ENCODE measurements around the gene ADK. TPM values are rescaled to one million over a fixed set of nuclear protein-coding genes. Genes with fewer than 3 reads are reported as not detected.

The ADK gene
- total and polyA plus RNA-seq, 2 of the 13 experiments (the other 11 are each of a cell fraction or from before 2014, with no cell fraction given), result 48.6 to 79.1 TPM

DNA sequence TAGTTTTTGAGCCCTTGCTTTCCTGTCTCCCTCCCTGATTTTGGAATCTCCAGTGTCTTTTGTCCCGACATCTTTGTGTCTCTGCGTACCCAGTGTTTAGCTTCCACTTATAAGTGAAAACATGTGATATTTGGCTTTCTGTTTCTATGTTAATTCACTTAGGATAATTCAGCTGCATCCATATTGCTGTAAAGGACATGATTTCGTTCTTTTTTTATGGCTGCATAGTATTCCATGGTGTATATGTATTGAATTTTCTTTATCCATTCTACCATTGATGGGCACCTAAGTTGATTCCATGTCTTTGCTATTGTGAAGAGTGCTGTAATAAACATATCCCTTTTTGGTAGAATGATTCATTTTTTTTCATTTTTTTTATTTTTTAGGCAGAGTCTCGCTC is 48.3 kb downstream of the ADK start:
- ChIA-PET POLR2A (no interaction called here), CTCF (ENCODE audit: low intra/inter-chr PET ratio, low total read pairs) (no interaction called here)
- no peak overlapping the region for H3K27ac ChIP-seq (ENCODE audit: extremely low read length, insufficient read depth, low read length)
- DNase-seq (ENCODE audit: low spot score) (no peak), FAIRE-seq (no peak), ATAC-seq (no peak)
- in situ Hi-C loops (cut with HindIII; ENCODE audit: extremely low pct_ligation_motif_present, low pct_unique_long_range_greater_than_20kb) (no loop called here), intact Hi-C loops (cut with micrococcal nuclease; ENCODE audit: unreplicated experiment) (no loop called here)
- H4K20me1 ChIP-seq (ENCODE audit: insufficient read depth, low read length), result no peaks in the 10 kb centered on the region
- no peaks in the 10 kb centered on the region for H3K27me3 ChIP-seq (ENCODE audit: control insufficient read depth in 1 of 2, insufficient read depth in 2 of 2, low read length in 2 of 2)
- H3K9me3 ChIP-seq (ENCODE audit: low read length), result no peaks in the 10 kb centered on the region
- TF ChIP-seq ZNF101 (CRISPR knock-in tag; IDR thresholded peaks at IDR 0.05; ENCODE audit: borderline replicate concordance, low read depth), result no peak
- TF ChIP-seq TGIF2 (CRISPR knock-in tag; IDR thresholded peaks at IDR 0.05), result no peak
- TF ChIP-seq RAD51 (IDR thresholded peaks at IDR 0.05; ENCODE audit: borderline replicate concordance), result no peak
- no TSS peak for BruUV-seq (replicated peaks)
- H3K4me2 ChIP-seq (ENCODE audit: low read depth, low read length), result no peak overlapping the region
- H3K4me1 ChIP-seq (ENCODE audit: insufficient read depth, low read length), result no peaks in the 10 kb centered on the region
- 96% methylated on average over 4 of the region's 4 CpGs for WGBS (ENCODE audit: low lambda C conversion rate)
- H3K4me3 ChIP-seq (replicated peaks in 1 of 3; ENCODE audit: insufficient read depth in 1 of 3, low read depth in 2 of 3, low read length in 3 of 3), result no peak overlapping the region
- no peak overlapping the region for H3K9ac ChIP-seq (ENCODE audit: insufficient read depth, low read depth, low read length)
- H3K79me2 ChIP-seq (ENCODE audit: insufficient read depth, low read length), result peaks cover 69% of the 10 kb centered on the region
- no peak overlapping the region for H2AFZ ChIP-seq (ENCODE audit: low read length)
- H3K36me3 ChIP-seq (replicated peaks in 1 of 2; ENCODE audit: control insufficient read depth in 1 of 2, insufficient read depth in 2 of 2, low read length in 2 of 2), result peaks cover 1 to 23% of the 10 kb centered on the region in 2 experiments; a peak in 3 of 5 replicates

DNA sequence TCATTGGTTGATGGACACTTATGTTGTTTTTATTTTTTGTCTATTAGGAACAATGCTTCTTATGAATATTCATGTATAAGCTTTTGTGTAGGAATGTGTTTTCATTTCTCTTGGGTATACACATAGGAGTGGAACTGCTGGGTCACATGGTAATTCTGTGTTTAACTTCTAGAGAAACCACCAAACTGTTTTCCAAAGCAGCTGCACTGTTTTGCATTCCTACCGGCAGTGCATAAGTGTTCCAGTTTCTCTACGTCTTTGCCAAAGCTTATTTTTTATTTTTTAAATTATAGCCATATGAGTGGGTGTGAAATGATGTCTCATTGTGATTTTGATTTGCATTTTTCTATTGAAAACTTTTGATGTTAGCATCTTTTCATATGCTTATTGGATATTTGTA is 51.3 kb downstream of the ADK start:
- Histone ChIP-seq H3K4me2 (ENCODE audit: low read depth, low read length) (no peak overlapping the region), H3K27me3 (ENCODE audit: control insufficient read depth in 1 of 2, insufficient read depth in 2 of 2, low read length in 2 of 2) (no peaks in the 10 kb centered on the region), H3K36me3 (replicated peaks in 1 of 2; ENCODE audit: control insufficient read depth in 1 of 2, insufficient read depth in 2 of 2, low read length in 2 of 2) (peaks cover 1 to 35% of the 10 kb centered on the region in 2 experiments; a peak in 3 of 5 replicates), H3K4me3 (replicated peaks in 1 of 3; ENCODE audit: insufficient read depth in 1 of 3, low read depth in 2 of 3, low read length in 3 of 3) (no peak overlapping the region), H2AFZ (ENCODE audit: low read length) (no peak overlapping the region), H4K20me1 (ENCODE audit: insufficient read depth, low read length) (0 out of 2 replicates have a peak, but pooled peaks cover 2% of the 10 kb centered on the region), H3K9ac (ENCODE audit: insufficient read depth, low read depth, low read length) (no peak overlapping the region), H3K79me2 (ENCODE audit: insufficient read depth, low read length) (peaks cover 51% of the 10 kb centered on the region), H3K27ac (ENCODE audit: extremely low read length, insufficient read depth, low read length) (no peak overlapping the region), H3K4me1 (ENCODE audit: insufficient read depth, low read length) (no peaks in the 10 kb centered on the region), H3K9me3 (ENCODE audit: low read length) (no peaks in the 10 kb centered on the region)
- BruUV-seq (replicated peaks), result no TSS peak
- in situ Hi-C loops (cut with HindIII; ENCODE audit: extremely low pct_ligation_motif_present, low pct_unique_long_range_greater_than_20kb), result no loop called here
- 98% methylated on average over 2 of the region's 2 CpGs for WGBS (ENCODE audit: low lambda C conversion rate)
- no peak for FAIRE-seq
- ChIA-PET POLR2A (no interaction called here), CTCF (ENCODE audit: low intra/inter-chr PET ratio, low total read pairs) (no interaction called here)
- ATAC-seq, result no peak
- no peak for DNase-seq (ENCODE audit: low spot score)
- no peak for TF ChIP-seq ZSCAN20 (CRISPR knock-in tag; IDR thresholded peaks at IDR 0.05; ENCODE audit: borderline replicate concordance)
- no peak for TF ChIP-seq ERF (CRISPR knock-in tag; IDR thresholded peaks at IDR 0.05)
- no peak for TF ChIP-seq ZSCAN9 (CRISPR knock-in tag; IDR thresholded peaks at IDR 0.05; ENCODE audit: borderline replicate concordance)
- TF ChIP-seq KLF6 (CRISPR knock-in tag; IDR thresholded peaks at IDR 0.05), result no peak
- intact Hi-C loops (cut with micrococcal nuclease; ENCODE audit: unreplicated experiment), result no loop called here
